ENCODE results near the gene ARID1B. TPM values are rescaled to one million over a fixed set of nuclear protein-coding genes. Genes with fewer than 3 reads are reported as not detected.

The ARID1B gene
- total RNA-seq, 2 donors from 2014 or later, result 79.3 to 84.6 TPM

GRCh38 chr6:157087974-157088373, 310.8 kb downstream of the ARID1B start:
- no peak for DNase-seq (ENCODE audit: low spot score)
- intact Hi-C loops (cut with DNase I), result no loop called here

- intact Hi-C loops (cut with DNase I), result no loop called here
Measured at GRCh38 chr6:157088841-157089240, 311.7 kb downstream of the ARID1B start.

DNA sequence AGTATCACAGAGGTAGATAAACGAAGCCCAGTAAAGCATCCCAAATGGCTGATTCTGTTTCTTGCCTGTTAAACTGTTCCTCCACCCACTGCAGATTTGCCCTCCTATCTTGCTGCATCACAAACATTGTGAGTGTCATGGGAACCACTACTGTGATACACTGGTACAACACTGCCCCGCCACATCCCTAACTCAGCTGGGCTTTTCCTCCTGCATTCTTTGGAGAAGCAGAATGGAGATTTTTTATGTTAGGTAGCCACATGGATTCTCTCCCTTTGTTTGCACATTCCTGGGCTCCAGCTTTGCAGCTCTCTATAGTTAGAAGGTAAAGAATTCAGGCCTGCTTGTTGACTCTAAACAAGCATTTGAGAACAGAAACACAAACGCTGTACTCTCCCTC, 312.1 kb downstream of the ARID1B start:
- intact Hi-C loops (cut with DNase I), result no loop called here
- no peak for DNase-seq (ENCODE audit: low spot score)

More at GRCh38 chr6:157088841-157089240, 311.7 kb downstream of the ARID1B start:
- no peak for DNase-seq (ENCODE audit: low spot score)

GRCh38 chr6:157089851-157090250, 312.7 kb downstream of the ARID1B start:
- DNase-seq (ENCODE audit: low spot score), result no peak
- intact Hi-C loops (cut with DNase I), result no loop called here

GRCh38 chr6:157090736-157091135, 313.6 kb downstream of the ARID1B start:
- no peak for DNase-seq (ENCODE audit: low spot score)
- intact Hi-C loops (cut with DNase I), result no loop called here

- DNase-seq (ENCODE audit: low spot score), result no peak
- intact Hi-C loops (cut with DNase I), result no loop called here
Measured at GRCh38 chr6:157091243-157091642, 314.1 kb downstream of the ARID1B start.

- intact Hi-C loops (cut with DNase I), result no loop called here
- DNase-seq (ENCODE audit: low spot score), result no peak
Measured at GRCh38 chr6:157091856-157092460, 314.8 kb downstream of the ARID1B start.

DNA sequence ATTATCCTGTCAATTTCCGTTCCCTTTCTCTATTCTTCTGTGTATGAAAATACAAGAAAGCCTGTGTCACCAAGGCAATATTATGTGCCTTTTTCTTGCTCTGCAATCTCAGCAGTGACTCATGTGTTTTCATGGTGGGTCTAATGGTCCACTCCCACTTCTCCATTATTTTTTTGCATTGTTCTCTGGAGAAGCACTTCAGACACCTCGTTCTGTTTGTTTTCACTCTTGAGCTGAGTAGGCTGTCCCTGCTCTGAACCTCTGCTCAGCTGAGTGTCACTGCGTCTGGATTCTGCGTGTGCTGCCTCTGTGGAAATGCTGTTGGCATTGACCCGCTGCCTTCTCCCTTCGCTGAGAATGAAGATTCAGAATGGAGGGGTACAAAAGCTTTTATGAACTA, 315.6 kb downstream of the ARID1B start:
- no peak for DNase-seq (ENCODE audit: low spot score)
- intact Hi-C loops (cut with DNase I), result no loop called here

GRCh38 chr6:157093536-157093935, 316.4 kb downstream of the ARID1B start:
- DNase-seq (ENCODE audit: low spot score), result no peak
- intact Hi-C loops (cut with DNase I), result no loop called here

DNA sequence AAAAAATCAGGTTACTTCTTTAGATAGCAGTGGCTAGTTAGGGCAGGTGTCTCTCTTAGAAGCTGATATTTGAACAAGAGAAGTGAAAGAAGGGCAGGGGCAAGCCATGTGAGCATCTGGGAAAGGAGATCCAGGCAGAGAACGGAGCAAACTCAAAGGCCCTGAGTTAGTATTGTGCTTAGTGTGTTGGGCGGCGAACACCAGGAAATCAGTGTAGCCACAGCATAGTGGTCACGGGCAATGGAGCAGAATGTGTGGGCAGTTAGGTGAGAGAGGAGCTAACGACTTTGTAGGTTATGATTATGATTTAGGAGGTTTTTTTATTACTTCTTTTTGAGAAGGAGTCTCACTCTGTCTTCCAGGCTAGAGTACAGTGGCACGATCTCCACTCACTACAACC, 316.9 kb downstream of the ARID1B start:
- no peak for DNase-seq (ENCODE audit: low spot score)
- intact Hi-C loops (cut with DNase I), result no loop called here

GRCh38 chr6:157095084-157095483, 317.9 kb downstream of the ARID1B start:
- DNase-seq (ENCODE audit: low spot score), result no peak
- intact Hi-C loops (cut with DNase I), result no loop called here

GRCh38 chr6:157095569-157095968, 318.4 kb downstream of the ARID1B start:
- intact Hi-C loops (cut with DNase I), result no loop called here
- no peak for DNase-seq (ENCODE audit: low spot score)

GRCh38 chr6:157096105-157096504, 318.9 kb downstream of the ARID1B start:
- intact Hi-C loops (cut with DNase I), result no loop called here
- DNase-seq (ENCODE audit: low spot score), result no peak

- intact Hi-C loops (cut with DNase I), result no loop called here
Measured at GRCh38 chr6:157096522-157096921, 319.3 kb downstream of the ARID1B start.

GRCh38 chr6:157097255-157097955, 320.2 kb downstream of the ARID1B start:
- no peak for DNase-seq (ENCODE audit: low spot score)
- intact Hi-C loops (cut with DNase I), result no loop called here

More at GRCh38 chr6:157096522-157096921, 319.3 kb downstream of the ARID1B start:
- DNase-seq (ENCODE audit: low spot score), result no peak

- intact Hi-C loops (cut with DNase I), result no loop called here
- no peak for DNase-seq (ENCODE audit: low spot score)
Measured at GRCh38 chr6:157098999-157099398, 321.8 kb downstream of the ARID1B start.

GRCh38 chr6:157099912-157100593, 322.9 kb downstream of the ARID1B start:
- intact Hi-C loops (cut with DNase I), result no loop called here
- DNase-seq (ENCODE audit: low spot score), result no peak

GRCh38 chr6:157101166-157101565, 324.0 kb downstream of the ARID1B start:
- DNase-seq (ENCODE audit: low spot score), result no peak
- intact Hi-C loops (cut with DNase I), result no loop called here

DNA sequence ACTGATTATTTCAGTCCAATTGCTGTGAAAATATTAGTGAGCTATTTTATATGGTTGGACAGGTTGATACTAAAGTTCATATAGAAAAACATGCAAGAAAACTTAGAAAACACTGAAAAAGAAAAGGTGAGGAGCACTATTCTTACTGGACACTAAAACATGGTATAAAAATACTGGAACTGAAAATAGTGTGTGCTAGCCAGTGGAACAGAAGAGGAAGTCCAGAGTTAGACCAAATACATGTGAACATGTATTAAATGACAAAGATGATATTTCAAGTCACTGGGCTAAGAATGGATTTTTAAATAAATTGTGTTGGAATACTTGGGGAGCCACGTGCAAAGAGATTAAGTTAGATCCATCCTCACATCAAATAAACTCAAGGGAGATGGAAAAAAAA, 327.6 kb downstream of the ARID1B start:
- no peak for DNase-seq (ENCODE audit: low spot score)
- intact Hi-C loops (cut with DNase I), result no loop called here

GRCh38 chr6:157106487-157106886, 329.3 kb downstream of the ARID1B start:
- DNase-seq (ENCODE audit: low spot score), result no peak
- intact Hi-C loops (cut with DNase I), result no loop called here

DNA sequence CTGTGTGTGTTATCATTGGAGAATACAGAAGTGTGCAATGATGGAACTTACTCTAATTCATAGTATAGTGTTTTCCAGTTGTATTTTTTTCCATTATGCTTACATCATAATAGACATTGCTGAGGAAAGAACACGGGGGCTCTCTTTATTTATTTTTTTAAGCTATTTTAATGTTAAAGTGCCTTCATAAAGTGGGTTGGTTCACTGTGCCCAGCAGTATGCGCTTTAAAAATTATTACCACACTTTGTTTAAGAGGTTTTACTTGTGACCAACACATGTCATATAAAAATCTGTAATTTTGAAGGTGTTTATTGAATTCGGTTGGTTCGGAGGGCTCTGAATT, 330.4 kb downstream of the ARID1B start:
- no peak for DNase-seq (ENCODE audit: low spot score)
- intact Hi-C loops (cut with DNase I), result no loop called here

Data from posterior vena cava (tissue), 2 donors.